Raji (cell line): ENCODE data around the gene LPAR1.

Experiments
- POLR2A ChIP-seq: IDR thresholded peaks from 2 replicates; pipeline ENCODE4 v1.6.1; 2011; ENCODE audit warnings: low read depth, low read length, control low read depth; ENCODE audit not compliant: insufficient read depth

Gene LPAR1

DNA sequence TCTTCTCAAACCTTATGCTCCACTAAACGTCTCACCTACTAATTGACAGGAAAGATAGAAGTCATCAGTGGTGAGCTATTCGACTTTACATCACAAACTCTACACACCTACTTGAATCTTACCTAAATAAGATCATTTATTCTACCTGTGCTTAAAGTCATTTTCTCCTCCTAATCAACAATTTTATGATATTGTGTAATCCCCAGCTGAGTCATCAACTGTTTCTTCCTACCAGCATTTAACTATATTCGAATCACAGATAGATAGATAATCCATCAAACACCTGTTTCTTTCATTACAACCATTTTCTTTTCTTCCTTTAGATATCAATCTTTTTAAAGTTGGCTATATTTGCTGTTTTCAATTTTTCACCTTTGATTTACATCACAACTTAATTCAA lies 181.5 kb downstream of the LPAR1 start:
- no peak for TF ChIP-seq POLR2A

DNA sequence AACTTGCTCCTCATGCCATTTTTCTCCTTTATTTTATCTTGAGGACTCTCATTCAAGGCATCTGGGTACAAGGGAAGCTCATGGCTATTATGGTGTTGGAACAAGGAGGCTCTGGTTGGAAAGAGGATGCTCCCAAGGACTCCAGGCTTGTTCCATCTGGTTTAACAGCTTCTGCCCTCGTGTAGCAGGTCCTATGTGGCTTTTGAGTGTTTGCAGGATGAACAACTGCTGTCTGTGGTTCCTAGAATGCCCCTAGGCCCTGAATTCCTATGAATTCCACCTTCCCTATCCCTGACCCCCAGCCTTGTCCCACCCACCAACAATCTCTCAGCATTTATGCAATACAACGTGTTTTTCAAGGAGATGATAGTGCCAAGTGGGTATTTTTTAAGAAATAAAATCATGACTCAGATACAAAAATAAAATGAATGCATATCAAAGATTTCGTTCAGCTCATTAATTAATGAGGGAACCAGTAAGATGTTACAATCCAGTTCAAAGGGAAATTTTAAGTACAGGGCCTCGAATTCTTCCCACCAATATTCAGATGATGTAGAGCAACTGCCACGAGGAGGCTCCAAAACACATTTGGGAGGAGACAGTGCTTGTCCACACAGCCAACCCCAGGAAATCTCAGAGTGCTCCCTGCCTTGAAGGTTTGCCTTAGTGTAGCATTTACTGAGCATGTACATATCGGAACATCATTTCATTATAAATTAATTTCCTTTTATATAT lies 187.7 kb downstream of the LPAR1 start:
- no peak for TF ChIP-seq POLR2A

DNA sequence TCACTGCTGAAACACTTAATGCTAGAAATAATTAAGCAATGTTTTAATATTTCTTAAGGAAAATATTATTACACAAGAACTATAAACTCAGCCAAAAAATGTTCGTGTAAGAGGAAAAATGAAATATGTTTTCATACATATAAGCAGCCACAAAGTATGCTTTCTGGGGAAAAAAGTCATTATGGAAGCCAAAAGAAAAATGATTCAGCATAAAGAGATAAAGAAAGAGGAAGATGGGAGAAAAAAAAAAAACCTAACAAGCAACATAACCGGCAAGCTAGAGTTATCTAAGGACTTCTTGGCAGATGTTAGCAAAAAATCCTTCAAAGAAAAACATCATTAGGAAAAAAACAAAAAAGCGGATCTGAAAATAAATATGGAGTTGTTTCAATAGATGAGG lies 190.6 kb downstream of the LPAR1 start:
- TF ChIP-seq POLR2A, result no peak

GRCh38 chr9:110846215-110846614 lies 192.1 kb downstream of the LPAR1 start:
- TF ChIP-seq POLR2A, result no peak

GRCh38 chr9:110844121-110844520 lies 194.1 kb downstream of the LPAR1 start:
- no peak for TF ChIP-seq POLR2A

DNA sequence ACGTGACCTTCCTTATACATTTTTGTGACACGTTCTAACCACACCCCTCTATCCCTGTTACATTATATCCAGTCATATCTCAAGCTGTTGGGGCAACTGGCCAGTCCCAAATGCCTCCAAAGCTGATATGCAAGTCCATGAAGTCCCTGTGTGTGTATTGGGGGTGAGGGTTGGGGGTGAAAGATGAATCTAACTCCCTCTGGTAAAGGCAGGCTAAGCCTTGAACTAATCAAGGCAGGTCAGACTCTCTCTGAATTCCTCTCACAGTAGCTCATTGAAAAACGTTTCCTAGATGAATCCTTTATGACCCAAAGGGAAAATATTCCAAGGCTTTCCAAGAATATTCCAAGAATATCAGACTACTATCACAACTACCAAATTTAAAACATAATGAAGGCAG lies 195.3 kb downstream of the LPAR1 start:
- no peak for TF ChIP-seq POLR2A

DNA sequence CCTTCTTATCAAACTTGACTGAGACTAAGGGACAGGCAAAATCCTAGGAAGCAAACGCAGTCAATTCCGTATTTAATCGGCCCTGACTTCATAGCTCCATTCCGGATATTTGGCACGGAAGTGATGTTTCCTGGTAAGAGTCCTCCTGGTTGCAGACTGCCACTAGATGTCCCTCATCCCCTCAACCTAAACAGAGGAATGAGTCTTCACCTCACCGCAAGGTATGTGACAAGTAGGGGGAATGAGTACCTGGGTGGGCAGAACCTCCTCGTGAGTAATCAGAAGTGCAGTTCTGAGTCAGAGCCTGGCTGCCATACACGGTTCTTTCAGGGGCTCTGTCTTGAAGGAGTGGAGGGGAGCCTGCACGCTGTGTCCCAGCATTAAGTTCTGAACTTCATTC lies 196.1 kb downstream of the LPAR1 start:
- TF ChIP-seq POLR2A, result no peak

DNA sequence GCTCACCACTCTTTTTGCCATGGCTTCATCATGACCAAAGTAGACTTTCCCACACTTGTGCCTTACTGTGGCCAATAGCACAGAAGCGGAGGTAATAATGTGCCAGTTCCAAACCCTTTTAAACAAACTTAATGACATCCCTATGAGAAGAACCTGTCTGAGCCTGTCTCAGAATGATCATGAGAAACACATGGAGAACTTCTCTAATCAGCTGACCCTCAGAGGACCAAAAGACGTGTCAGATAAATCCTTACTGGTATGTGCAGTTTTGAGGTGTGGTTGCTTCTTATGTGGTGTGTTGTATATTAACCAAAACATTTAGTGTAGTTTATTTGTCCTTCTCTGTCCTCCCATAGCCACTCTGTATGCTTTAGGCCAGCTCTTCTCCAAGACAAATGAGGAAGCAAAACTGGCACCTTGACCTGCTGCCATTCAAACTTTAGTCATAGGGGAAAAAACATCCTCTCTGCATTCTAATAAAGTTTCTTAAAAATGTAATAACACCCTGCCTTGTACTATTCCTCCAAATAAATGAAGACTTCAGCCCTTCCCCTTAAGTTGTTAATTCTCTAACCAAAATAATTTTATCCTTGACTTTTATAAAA lies 200.8 kb downstream of the LPAR1 start:
- TF ChIP-seq POLR2A, result no peak

GRCh38 chr9:110835859-110836271 lies 202.4 kb downstream of the LPAR1 start:
- TF ChIP-seq POLR2A, result no peak

DNA sequence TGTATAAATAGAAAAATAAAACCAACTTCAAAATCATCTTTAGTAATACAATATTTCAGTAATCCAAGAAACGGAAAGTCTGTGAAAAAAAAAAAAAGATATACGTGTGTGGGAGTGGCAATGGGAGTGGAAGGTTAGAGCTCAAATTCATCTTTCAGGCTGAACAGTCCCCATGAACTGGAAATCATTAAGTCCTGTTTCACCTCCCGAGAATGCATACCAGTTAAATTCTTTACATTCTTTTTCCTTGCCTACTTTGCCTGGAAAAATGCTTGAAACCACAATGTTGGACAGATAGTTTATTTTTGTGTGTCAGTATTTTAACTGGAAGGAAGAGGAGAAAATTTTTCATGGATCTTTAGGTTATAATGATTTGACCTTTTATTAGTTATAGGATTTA lies 202.9 kb downstream of the LPAR1 start:
- TF ChIP-seq POLR2A, result no peak

- TF ChIP-seq POLR2A, result no peak
These were observed 205.3 kb downstream of the LPAR1 start for GRCh38 chr9:110832926-110833325.

DNA sequence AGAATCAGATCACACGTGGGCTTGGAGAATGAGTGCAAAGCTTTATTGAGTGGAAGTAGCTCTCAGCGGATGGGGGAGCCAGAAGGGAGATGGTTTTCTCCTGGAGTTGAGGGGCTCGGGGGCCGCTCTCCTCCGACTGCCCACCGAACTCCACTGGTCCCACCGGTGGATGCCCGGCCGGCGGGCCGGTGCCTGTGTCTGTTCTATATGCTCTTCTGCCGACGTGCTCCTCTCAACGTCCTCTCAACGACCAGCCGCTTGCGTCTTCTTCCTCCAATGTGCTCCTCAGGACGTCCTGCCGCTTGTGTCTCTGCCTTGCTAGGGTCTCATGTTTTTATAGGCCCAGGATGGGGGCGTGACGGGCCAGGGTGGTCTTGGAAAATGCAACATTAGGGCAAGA lies 207.8 kb downstream of the LPAR1 start:
- TF ChIP-seq POLR2A, result no peak

GRCh38 chr9:110828264-110828663 lies 210.0 kb downstream of the LPAR1 start:
- no peak for TF ChIP-seq POLR2A

GRCh38 chr9:110825950-110826349 lies 212.3 kb downstream of the LPAR1 start:
- TF ChIP-seq POLR2A, result no peak
